GM19240 (cell line): ENCODE measurements around the gene SCAP.
"Not testable (repeated sequence)": the region's sequence is repeated elsewhere in the genome, so short reads cannot be mapped to it uniquely, and the experiment has no call there.

Experiments
- DNase-seq: peaks from one replicate; pipeline ENCODE4 v3.0.0; 2011; ENCODE audit warnings: low spot score; ENCODE audit not compliant: insufficient read length

The SCAP gene

DNA sequence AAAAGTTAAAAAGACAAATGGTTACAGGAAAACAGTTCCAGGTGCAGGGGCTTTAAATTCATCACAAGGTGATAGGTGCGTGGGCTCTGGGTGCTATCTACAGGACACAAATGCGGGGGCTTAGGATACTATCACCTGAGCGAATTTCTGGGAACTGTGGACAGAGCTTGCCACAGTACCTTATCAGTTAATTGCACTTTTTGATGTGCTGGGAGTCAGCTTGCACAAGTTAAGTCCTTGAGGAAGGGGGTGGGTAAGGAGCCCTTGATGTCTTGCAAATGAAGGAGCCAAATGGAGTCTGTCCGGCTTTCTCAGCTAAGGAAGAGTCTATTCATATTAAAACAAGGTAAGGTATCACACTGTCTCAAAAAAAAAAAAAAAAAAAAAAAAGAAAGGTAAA lies 6.0 kb upstream of the SCAP start:
- not testable (repeated sequence) for DNase-seq

DNA sequence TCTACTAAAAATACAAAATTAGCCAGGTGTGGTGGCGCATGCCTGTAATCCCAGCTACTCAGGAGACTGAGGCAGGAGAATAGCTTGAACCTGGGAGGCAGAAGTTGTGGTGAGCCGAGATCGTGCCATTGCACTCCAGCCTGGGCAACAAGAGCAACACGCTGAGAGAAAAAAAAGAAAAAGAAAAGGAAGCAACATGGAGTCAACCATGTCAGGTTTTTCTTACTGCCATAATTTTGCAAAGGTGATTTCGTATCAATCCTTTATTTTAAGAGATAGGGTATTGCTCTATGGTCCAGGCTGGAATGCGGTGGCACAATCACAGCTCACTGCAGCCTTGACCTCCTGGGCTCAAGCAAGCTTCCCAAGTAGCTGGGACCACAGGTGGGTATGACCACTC lies 4.5 kb upstream of the SCAP start:
- not testable (repeated sequence) for DNase-seq

DNA sequence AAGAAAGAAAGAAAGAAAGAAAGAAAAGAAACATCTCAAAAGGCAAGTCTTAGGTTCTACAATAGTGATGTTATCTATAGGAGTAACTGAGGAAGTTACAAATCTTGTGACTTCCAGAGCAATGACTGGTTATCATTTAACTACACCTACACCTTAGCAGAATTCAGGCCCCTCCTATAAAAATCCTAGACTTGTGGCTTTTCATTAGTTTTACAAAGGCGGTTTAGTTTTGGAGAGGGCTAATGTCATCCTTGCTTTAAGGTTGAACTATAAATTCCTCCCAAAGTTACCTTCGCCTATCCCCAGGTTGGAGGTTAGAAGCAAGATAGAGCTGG lies 4.1 kb upstream of the SCAP start:
- DNase-seq, result no peak

DNA sequence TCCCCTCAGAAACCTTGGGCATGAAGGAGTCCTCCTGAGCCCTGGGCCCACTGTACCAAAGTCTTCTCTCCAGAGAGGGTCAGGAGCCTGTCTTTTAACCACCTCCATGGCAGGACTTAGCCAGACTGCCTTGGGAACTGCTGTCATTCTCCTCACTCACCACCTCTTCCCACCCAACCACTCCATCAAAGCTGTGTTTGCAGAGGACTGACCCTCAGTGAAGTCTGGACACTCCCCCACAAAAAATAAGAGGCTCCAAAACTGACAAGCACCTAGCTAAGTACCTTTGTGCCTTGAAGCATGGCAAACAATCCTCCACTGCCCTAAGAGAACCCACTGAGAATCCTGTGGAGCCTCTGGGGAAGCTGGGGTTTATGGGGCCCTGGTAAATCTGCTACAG lies 2.3 kb upstream of the SCAP start:
- DNase-seq, result no peak

DNA sequence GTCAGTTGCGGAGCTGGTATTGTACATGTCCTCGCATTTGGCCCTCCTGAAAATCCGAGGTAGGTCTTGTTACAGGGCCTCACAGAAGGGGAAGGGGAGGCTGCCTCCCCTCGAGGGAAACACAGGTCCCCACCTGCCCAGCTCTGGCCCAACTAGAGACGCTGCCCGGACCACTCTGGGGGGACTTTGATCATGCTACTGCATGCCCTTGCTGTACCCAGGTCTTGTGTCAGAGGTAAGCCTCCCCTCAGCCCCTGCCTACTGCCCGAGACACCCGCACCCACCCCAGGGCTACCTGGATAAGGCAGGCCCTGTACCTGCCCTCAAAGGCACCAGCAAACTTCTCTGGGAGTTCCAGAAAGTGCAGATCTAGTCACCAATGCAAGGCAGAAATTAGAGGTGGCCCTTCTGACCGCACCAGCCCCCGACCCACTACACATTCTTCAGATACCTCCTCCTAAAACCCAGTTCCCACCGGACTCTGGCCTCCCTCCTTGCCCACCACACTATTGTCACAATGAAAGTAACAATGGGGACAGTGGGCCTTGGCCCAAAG lies 981 bp upstream of the SCAP start:
- DNase-seq, result no peak

DNA sequence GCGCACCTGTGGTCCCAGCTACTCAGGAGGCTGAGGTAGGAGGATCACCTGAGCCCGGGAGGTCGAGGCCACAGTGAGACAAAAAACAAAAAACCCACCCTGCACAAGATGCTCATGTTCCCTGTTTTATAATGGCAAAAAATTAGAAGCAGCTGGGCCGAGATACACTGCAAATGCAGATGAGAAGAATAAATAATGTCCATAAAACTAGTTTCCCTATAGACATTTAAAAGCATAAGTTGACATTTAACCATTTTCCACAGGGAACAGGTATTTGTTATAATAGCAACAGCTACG lies 537 bp upstream of the SCAP start:
- DNase-seq, result no peak

DNA sequence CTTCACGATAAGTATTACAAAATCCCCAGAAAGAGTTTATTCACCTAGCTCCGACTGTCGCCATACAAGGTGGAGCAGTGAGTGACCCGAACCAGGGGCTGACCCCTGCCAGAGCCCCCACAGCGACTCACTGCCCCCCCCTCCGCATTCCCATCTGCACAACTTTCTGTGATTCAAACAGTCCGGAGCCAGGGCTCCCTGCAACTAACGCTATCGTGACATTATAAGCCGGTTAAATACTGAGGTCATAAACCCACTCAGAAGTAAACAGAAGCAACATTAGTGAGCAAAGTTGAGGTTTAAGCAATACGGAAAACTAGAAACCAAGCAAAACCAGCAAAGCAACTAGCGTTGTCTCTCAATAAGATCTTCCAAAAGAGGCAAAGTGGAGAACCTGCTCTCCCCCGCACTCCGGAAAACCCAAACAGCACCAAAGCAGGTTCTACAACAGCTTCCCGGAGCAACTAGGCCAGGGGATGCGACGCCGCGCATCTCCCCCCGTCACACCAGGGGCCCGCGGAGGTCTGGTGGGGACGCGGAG lies 642 bp downstream of the SCAP start:
- DNase-seq, result no peak

DNA sequence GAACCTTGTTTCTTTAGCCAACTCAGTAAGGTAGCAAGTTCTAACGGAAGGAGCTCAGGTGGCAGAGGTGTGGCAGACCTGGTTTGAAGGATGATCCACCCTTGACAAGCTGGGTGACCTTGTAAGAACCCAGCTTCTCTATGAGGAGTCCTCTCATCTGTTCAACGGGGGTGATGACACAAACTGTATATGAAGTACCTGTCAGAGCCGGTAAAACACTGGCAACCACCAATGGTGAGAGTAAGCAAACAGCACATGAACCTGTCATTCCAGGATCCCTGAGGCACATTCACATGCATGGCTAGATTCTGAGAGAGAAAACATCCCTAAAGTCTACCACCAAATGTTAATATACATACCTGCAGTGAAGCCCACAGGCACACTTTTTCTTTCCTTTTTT lies 2.4 kb downstream of the SCAP start:
- DNase-seq, result no peak

DNA sequence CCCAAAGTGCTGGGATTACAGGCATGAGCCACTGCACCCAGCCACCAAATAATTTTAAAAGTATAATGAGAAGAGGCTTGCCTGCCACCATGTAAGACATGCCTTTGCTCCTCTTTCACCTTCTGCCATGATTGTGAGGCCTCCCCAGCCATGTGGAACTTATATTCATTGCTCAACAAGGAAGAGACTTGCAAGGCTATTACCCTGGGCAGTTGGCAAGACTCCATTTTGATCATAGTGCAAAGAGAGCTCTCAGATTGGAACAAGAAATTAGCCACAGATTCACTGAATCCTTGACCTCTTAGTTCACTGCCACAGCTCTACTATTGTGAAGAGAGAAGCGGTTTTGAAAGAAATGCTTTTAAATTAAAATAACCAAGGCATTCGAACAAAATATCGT lies 6.1 kb downstream of the SCAP start:
- no peak for DNase-seq

DNA sequence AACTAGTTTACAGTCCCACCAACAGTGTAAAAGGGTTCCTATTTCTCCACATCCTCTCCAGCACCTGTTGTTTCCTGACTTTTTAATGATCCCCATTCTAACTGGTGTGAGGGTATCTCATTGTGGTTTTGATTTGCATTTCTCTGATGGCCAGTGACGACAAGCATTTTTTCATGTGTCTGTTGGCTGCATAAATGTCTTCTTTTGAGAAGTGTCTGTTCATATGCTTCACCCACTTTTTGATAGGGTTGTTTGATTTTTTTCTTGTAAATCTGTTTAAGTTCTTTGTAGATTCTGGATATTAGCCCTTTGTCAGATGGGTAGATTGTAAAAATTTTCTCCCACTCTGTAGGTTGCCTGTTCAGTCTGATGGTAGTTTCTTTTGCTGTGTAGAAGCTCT lies 7.4 kb downstream of the SCAP start:
- not testable (repeated sequence) for DNase-seq

DNA sequence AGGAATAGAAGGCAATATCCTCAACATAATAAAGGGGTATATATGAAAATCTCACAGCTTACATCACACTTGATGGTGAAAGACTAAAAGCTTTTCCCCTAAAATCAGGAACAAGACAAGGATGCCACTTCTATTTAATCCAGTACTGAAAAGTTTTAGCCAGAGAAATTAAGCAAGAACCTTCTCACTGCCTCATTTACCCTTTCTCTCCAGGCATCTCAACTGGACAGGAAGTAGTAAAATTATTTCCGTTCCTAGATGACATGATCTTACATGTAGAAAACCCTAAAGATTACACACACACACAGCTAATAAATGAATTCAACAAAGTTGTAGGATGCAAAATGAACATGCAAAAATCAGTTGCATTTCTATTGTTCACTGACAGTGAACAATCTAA lies 11.2 kb downstream of the SCAP start:
- no peak for DNase-seq

DNA sequence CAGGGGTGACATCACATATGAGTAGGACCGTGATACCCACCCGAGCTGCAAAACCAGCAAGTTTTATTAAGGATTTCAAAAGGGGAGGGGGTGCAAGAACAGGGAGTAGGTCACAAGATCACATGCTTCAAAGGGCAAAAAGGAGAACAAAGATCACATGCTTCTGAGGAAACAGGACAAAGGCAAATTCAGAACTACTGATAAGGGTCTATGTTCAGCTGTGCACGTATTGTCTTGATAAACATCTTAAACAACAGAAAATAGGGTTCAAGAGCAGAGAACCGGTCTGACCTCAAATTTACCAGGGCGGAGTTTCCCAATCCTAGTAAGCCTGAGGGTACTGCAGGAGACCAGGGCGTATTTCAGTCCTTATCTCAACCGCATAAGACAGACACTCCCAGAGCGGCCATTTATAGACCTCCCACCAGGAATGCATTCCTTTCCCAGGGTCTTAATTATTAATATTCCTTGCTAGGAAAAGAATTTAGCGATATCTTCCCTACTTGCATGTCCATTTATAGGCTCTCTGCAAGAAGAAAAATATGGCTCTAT lies 16.1 kb downstream of the SCAP start:
- not testable (repeated sequence) for DNase-seq

DNA sequence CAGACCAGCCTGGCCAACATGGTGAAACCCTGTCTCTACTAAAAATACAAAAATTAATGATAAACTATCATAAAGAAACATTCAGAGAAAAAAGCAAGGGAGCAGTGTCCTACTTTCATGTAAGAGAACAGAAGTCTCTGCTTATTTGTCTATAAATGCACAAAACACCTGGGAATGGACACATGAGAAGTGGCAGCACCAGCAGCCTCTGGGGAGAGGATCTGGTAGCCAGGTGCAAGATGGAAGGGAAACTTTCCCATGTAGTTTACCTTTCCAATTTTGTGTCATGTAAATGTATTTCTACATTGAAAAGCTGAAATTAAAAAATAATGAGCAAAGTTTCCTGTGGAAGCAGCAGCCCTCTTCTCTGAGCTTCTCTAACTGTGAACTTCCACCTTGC lies 18.8 kb downstream of the SCAP start:
- DNase-seq, result no peak

DNA sequence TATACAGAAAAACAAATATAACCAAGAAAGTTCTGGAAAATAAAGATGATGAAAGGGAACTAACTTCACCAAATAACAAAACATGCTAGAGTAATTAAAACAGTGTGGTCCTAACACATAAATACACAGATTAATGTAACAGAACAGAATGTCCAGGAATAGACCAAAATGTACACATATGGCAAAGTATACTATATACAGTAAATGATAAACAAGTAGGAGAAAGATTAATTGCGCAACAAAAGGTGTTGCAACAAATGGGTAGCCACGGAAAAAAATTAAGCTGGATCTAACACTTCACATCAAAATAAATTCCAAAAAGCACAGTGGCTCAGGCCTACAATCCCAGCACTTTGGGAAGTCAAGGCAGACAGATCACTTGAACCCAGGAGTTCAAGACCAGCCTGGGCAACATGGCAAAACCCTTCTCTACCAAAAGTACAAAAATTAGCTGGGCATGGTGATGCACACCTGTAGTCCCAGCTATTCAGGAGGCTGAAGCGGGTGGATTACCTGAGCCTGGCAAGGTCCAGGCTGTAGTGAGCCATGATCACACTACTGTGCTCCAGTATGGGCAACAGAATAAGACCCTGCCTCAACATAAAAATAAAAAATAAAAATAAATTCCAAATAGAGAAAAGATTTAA lies 19.8 kb downstream of the SCAP start:
- DNase-seq, result no peak

DNA sequence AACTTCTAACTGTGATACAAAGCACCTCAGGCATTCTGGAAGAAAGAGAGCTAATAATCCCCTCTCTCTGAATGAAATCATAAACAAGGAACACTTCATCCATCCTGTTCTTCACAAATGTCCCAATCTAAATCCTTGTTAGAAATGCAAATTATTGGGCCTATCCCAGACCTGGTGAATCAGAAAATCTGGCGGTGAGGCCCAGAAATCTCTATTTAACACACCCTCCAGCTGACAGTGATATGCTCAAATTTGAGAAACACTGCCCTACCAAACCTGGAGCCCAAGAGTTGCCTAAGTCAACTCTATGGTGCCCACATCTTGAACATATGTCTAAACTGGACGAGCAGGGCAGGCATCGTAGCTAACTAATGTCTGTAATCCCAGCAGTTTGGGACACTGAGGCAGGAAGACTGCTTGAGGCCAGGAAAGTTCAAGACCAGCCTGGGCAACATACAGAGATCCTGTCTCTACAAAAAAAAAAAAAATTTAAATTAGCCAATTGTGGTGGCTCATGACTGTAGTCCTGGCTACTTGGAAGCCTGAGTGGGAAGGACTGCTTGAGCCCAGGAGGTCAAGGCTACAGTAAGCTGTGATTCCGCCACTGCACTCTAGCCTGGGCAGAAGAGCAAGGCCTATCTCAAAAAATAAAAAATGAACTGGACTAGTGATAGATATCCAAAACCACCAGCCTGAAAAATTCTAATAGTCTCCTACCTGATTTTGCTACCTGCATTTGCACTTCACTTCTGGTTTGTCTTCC lies 23.1 kb downstream of the SCAP start:
- DNase-seq, result no peak

DNA sequence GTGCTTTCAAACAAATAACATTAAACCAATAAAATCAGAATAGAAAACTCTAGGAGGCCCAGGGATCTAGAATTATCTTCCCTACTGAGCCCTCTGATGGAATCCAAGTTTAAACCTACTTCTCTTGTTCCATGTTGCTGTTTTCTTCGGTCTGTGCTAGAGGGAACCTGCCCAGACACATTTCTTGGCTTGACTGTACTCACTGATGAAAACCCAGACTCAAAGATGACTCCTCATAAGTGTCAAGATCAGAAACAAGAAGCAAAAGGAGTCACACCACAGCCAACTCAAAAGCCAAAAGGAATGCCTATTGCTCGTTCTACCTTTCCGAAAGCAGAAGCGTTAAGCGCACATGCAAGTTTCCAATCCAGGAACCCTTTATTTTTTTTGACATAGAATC lies 31.6 kb downstream of the SCAP start:
- no peak for DNase-seq

DNA sequence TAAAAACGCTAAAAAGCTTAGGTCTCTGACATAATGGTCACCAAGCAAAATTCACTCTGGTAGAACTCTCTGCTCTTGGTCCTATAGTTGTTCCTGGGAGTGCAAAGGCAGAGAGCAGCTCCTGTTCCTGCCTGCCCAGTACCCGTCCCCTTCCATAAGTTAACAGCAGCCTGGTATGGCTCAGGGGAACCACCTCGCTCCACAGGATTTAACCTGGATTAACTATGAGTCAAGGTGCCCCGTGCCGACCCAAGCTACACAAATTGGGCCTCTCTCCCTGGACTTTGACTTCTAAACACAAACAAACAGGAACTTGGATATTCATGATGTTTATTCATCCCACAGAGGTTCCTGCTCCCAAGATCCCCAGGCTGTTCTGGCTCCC lies 32.1 kb downstream of the SCAP start:
- DNase-seq, result no peak

DNA sequence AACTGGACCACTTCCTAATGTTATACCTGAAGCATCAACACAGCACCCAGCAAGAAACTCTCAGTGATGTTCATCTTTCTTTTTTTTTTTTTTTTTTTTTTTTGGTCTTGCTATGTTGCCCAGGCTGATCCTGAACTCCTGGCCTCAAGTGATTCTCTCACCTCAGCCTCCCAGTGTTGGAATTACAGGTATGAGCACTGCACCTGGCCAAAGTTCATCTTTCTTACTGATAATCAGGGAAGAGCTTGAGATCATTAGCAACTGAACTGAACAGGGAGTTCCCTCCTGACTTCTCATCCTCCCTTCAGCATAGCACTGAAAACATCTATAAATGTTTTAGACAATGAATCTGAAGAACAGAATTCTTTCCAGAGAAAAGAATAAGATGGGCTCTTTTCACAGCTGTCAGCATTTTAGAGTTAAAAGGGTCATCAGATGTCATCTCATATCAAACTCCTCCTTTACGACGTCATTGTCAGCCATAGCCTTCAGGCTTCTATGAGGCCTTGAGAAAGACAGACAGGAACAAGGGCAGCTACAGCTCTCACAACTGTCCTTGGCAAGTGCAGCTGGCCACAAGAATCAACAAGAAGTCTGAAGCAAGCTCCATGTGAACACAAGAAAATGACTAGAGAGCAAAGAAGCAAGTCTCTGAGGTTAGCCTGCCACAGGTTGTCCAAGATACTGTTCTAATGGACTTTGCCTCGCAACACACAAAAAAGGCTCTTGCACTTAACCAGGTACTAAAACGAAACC lies 33.8 kb downstream of the SCAP start:
- DNase-seq, result no peak

DNA sequence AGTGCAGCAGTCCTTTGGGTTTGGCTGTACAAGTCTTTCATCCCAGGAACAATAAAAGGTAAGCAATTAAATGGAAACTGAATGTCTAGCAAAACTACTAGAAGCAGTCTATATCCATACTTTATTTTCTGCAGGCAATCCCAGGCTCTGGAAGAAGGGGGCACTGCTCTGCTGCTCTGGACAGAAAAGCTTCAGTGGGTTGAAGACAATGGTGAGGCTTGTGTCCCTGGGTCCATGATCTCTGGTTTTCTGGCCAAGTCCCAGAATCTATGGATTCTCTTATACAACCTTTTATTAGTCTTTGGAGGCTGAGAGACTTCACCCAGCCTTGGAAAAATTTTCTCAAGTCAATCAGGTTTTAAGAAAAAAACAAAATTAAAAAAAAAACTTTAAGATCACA lies 35.6 kb downstream of the SCAP start:
- no peak for DNase-seq

DNA sequence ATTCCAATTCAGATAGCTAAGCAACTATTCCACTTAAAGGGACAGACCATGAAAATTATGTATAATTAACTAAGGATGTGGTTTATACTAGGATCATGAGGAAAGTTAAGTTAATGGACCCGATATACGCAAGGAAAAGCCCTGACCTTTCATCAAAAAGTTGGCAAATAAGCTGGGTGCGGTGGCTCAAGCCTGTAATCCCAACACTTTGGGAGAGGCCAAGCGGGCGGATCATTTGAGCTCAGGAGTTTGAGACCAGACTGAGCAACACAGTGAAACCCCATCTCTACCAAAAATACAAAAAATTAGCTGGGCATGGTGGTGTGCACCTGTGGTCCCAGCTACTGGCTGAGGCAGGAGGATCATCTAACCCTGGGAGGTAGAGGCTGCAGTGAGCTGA lies 39.6 kb downstream of the SCAP start:
- DNase-seq, result no peak

DNA sequence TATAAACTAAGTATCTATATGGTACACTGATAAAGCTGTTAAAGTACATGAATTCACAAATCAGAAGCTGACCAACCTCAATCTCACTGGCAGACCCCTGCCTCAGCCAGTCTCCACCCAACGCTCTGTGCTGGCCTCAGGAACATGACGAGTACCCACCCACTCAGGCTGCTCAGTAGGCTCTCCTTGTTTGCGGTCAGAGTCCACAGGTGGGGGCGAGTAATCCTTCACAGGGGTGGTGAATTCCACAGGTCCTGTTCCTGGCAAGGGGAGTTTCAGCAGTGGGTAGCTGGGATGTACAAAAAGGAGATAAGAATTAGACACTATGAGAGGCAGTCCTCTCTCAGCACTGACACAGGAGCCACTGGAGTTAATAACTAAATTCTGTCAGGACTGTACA lies 40.9 kb downstream of the SCAP start:
- no peak for DNase-seq

DNA sequence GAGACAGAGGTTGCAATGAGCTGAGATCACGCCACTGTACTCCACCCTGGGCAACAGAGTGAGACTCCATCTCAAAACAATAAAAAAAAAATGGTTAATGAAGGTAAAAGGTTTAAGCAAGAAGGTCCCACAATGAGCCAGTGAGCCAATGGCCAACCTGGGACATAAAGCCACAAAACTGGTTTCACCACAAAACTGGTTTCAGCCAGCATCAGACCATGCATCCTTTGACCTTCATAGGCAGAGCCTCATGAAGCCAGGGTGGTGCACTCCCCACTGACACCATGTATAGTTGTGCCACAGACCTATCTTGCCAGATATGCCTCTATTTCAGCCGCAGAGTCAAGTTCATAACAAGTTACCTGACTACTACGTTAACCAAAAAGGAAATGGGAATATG lies 41.9 kb downstream of the SCAP start:
- DNase-seq, result no peak
